ENCODE results near the gene PTPRF.

The PTPRF gene

GRCh38 chr1:43512681-43513080 lies 18.0 kb upstream of the PTPRF start:
- no peak for DNase-seq (ENCODE audit: low read depth)
- H3K4me3 ChIP-seq (ENCODE audit: low read length) = no peak overlapping the region
- TF ChIP-seq, protein P1, sequence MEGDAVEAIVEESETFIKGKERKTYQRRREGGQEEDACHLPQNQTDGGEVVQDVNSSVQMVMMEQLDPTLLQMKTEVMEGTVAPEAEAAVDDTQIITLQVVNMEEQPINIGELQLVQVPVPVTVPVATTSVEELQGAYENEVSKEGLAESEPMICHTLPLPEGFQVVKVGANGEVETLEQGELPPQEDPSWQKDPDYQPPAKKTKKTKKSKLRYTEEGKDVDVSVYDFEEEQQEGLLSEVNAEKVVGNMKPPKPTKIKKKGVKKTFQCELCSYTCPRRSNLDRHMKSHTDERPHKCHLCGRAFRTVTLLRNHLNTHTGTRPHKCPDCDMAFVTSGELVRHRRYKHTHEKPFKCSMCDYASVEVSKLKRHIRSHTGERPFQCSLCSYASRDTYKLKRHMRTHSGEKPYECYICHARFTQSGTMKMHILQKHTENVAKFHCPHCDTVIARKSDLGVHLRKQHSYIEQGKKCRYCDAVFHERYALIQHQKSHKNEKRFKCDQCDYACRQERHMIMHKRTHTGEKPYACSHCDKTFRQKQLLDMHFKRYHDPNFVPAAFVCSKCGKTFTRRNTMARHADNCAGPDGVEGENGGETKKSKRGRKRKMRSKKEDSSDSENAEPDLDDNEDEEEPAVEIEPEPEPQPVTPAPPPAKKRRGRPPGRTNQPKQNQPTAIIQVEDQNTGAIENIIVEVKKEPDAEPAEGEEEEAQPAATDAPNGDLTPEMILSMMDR (conservative IDR thresholded peaks at IDR 0.05; ENCODE audit: low read depth, low read length) = no peak

DNA sequence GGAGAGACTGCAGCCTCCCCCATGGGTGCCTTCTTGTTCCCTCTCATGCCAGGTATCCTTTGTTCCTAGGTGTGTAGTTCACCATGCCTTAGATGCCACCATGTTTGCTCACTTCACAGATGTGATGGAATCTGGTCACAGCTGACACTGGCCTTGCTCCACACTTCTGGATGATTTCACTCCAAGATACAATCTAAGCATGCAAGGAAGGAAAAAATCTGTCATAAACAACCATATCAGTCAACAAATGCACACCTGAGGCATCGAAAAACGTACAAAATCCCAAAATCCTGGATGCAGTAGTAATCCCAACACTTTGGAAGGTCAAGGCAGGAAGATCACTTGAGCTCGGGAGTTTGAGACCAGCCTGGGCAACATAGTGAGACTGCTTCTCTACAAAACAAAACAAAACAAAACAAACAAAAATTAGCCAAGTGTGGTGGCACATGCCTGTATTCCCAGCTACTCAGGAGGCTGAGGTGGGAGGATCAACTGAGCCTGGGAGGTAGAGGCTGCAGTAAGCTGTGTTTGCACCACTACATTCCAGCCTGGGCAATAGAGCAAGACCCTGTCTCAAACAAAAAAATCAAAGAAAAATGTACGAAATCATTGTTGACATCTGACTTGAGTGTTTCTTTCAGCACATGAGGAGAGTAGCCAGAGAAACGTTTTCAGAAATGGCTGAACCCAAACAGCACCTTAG lies 17.1 kb upstream of the PTPRF start:
- H3K4me3 ChIP-seq (ENCODE audit: low read length) = no peak overlapping the region
- no peak for DNase-seq (ENCODE audit: low read depth)
- TF ChIP-seq, protein P1 (conservative IDR thresholded peaks at IDR 0.05; ENCODE audit: low read depth, low read length) = no peak

DNA sequence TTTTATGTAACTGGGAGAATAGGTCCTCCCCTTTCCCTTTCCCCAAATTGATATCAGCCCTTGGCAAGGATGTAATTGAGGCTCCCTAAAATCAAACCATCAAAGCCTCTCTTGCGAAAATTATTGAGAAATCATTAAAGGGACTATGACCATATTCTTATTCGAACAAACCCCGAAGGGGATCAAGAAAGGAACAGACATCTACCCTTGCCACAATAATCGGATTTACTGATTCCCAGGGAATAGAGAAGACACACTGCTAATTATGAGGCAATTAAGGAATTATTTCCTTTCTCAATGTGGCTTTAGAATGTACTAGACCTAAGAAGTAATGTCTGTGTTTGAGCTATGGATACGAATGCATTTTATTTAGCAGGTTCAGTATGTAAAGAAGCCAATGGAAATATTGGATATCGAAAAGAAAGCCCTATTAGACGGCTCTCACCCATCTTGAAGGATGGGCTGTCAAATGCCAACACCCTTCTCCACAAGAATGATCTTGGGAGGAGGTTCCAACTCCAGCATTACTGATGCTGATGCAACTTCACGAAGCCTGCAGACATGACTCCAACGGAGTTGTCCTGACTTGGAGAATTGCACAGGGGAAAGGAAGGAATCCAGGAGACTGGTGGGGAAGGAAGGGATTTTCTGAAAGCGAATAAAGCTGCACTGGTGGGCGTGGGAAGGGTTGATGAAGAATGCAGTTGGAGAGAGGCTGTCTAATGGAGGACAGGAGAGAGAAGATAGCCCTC lies 11.6 kb upstream of the PTPRF start:
- TF ChIP-seq, protein P1 (conservative IDR thresholded peaks at IDR 0.05; ENCODE audit: low read depth, low read length) = no peak
- H3K4me3 ChIP-seq (ENCODE audit: low read length) = no peak overlapping the region
- no peak for DNase-seq (ENCODE audit: low read depth)

DNA sequence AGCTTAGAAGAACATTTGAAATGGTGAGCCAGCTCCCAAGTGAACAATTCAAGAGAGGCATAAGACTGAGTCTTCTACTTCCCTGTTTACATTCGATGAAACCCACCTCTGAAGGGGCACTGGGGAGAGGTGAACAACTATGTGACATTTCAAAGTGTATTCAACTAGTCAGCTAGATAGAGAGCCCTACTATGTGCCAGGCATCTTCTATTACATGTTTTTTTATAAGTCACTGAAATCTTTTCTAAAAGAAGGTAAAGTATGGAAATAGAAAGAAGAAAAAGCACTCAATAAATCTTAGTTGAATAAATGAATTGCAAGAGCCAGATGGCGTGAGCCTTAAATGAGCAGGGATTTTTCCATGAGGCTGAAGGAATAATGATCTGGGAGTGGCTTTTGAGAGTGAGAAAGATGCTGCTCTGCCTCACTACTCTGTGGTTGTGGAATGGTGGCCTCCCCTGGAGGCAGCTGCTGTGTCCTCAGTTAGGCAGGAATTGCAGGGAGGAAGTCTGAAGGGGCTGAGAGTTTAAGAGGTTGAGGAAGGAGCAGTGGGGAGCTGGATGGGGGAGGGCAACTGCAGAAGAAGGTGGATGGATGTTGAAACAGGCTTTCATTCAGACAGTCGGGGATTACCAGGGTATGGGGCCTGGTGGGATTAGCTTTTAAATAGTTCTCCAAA lies 10.4 kb upstream of the PTPRF start:
- H3K4me3 ChIP-seq (ENCODE audit: low read length) = no peak overlapping the region
- no peak for DNase-seq (ENCODE audit: low read depth)
- TF ChIP-seq, protein P1 (conservative IDR thresholded peaks at IDR 0.05; ENCODE audit: low read depth, low read length) = no peak

DNA sequence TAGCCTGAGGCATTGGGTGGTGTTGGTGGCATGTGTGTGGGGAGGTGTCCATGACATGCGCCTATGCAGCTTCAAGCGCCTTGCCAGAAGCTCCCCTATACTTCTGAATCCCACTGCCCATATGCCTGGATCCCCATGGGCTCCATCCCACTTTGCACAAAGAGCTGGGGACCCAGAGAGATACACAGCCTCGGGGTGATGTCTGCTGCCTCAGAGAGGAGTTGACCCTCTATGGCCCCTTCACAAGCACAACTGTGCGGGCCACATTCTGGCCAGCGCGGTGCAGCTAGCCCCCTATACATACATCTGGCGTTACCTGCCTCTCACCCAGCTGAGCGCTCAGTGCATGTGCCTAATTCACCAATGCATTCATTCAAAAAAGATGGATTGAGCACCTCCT lies 9.6 kb upstream of the PTPRF start:
- TF ChIP-seq, protein P1 (conservative IDR thresholded peaks at IDR 0.05; ENCODE audit: low read depth, low read length) = no peak
- no peak overlapping the region for H3K4me3 ChIP-seq (ENCODE audit: low read length)
- DNase-seq (ENCODE audit: low read depth) = no peak

- no peak for DNase-seq (ENCODE audit: low read depth)
- TF ChIP-seq, protein P1 (conservative IDR thresholded peaks at IDR 0.05; ENCODE audit: low read depth, low read length) = no peak
- H3K4me3 ChIP-seq (ENCODE audit: low read length) = no peak overlapping the region
Measured at GRCh38 chr1:43521756-43522155, 8.9 kb upstream of the PTPRF start.
